ENCODE results near the gene RIMOC1. TPM values are rescaled to one million over a fixed set of nuclear protein-coding genes. Genes with fewer than 3 reads are reported as not detected.
A peak's percentile ranks its signal among the peaks of the same experiment; 100 is the strongest.

RIMOC1 gene
- total RNA-seq (2013; cell fraction: nucleolus; rRNA removed) = 13.2 and 16.0 TPM in 2 replicates
- 14.2 and 15.3 TPM in 2 replicates for total RNA-seq (2014; rRNA removed)
- total RNA-seq (2014; rRNA removed; fragmentation: Illumina TruSeq; extraction: Trizol) = 14.8 and 16.1 TPM in 2 replicates
- 24.6 and 25.9 TPM in 2 replicates for total RNA-seq (2021)
- 2.8 TPM for polyA plus RNA-seq (2011; ENCODE audit: low read depth)
- polyA plus RNA-seq (2011; rRNA removed) = 33.1 and 46.1 TPM in 2 replicates
- 9.7 and 12.8 TPM in 2 replicates for polyA plus RNA-seq (2011; cell fraction: cytosol; rRNA removed)
- polyA plus RNA-seq (2011; cell fraction: nucleus; rRNA removed) = 12.9 and 14.4 TPM in 2 replicates
- polyA plus RNA-seq (2012) = 4.5 and 8.8 TPM in 2 replicates
- 22.4 and 27.0 TPM in 2 replicates for polyA plus RNA-seq (2014; fragmentation: Illumina TruSeq; extraction: Trizol)
- 10 to 100 TPM in 1 of 2 experiments, 1 to 10 TPM in 1; 3.9 to 10.5 TPM for polyA plus RNA-seq (2014; fragmentation: Nextera tagmentation; extraction: Ambion mirVana)
- polyA plus RNA-seq (2014; rRNA removed) = 12.3 and 14.3 TPM in 2 replicates
- polyA plus RNA-seq (2016; fragmentation: Nextera tagmentation; extraction: Ambion mirVana) = 10 to 100 TPM; 17.3 to 21.4 TPM
- polyA minus RNA-seq (2011; rRNA and poly(A)+ RNA removed) = 24.1 and 27.5 TPM in 2 replicates
- polyA minus RNA-seq (2011; cell fraction: cytosol; rRNA and poly(A)+ RNA removed) = 8.7 and 9.3 TPM in 2 replicates
- 7.7 and 9.4 TPM in 2 replicates for polyA minus RNA-seq (2011; cell fraction: nucleus; rRNA and poly(A)+ RNA removed)
- percentile 82 among the genes with signal in this experiment for Bru-seq, nascent RNA
- BruChase-seq, experiment 1, labeled RNA remaining after a 6-hour chase = percentile 83 among the genes with signal in this experiment
- percentile 94 among the genes with signal in this experiment for BruChase-seq, experiment 2, labeled RNA remaining after a 2-hour chase
- long read RNA-seq, experiment 1, full-length matches to known transcripts = 7 of 11 reads
- long read RNA-seq, experiment 1, partial matches to known transcripts = 0 of 11 reads
- long read RNA-seq, experiment 1, other reads (novel, unspliced or antisense) = 4 of 11 reads
- long read RNA-seq, experiment 2, full-length matches to known transcripts = 13 of 23 reads
- long read RNA-seq, experiment 2, partial matches to known transcripts = 1 of 23 reads
- long read RNA-seq, experiment 2, other reads (novel, unspliced or antisense) = 9 of 23 reads

GRCh38 chr5:41903892-41904799 lies at the start of gene RIMOC1:
Gene RIMOC1, plus strand, starts transcription at chr5:41904344. Its CDS starts 24 bp downstream, at chr5:41904368.
- ChIA-PET RAD21 (ENCODE audit: unreplicated experiment) (interaction anchor here (0.6 to 2.0 kb wide), 10 partner anchors 11 to 863 kb away, joined by 3 to 7 read pairs (median 5); partner anchors contain the start of gene OXCT1), CTCF (interaction anchor here (1.0 to 1.9 kb wide), 8 partner anchors 9 to 182 kb away, joined by 3 to 6 read pairs (median 4); no protein-coding TSS in a partner anchor), POLR2A (interaction anchor here (0.6 to 1.4 kb wide), 10 partner anchors 9 to 1217 kb away, joined by 3 to 11 read pairs (median 4); partner anchors contain the start of gene OXCT1), SMC1A (ENCODE audit: uncharacterized antibody, unreplicated experiment) (interaction anchor here (0.6 to 2.9 kb wide), 14 partner anchors 8 to 556 kb away, joined by 3 to 16 read pairs (median 4); partner anchors contain the start of gene FBXO4)
- ATAC-seq (peak; percentile 99), FAIRE-seq (peak; percentile 100), DNase-seq (ENCODE audit: low read depth, low spot score) (peak; percentile 98)
- BruUV-seq (replicated peaks) = TSS peak; percentile 78
- peak within 1 kb of the TSS; percentile 80 for H3K4me2 ChIP-seq (ENCODE audit: control insufficient read depth, insufficient read depth)
- peak within 1 kb of the TSS; percentile 86 for H3K4me3 ChIP-seq
- peak within 1 kb of the TSS; percentile 78 for H3K9ac ChIP-seq (ENCODE audit: control insufficient read depth, insufficient read depth, low read length)
- peaks cover 29% of the 10 kb centered on the region for H3K79me2 ChIP-seq (ENCODE audit: control insufficient read depth, insufficient read depth, low read length)
- peak within 1 kb of the TSS; percentile 69 for H3K27ac ChIP-seq (ENCODE audit: control insufficient read depth, insufficient read depth)
- H3K9me3 ChIP-seq (replicated peaks; ENCODE audit: control insufficient read depth, insufficient read depth, low read length) = no peaks in the 10 kb centered on the region
- in situ Hi-C loops (cut with MboI) = loop anchor here (5.0 to 25.0 kb wide), 2 partner anchors 1072 to 1708 kb away; partner anchors contain the start of gene NNT
- intact Hi-C loops (cut with micrococcal nuclease; ENCODE audit: unreplicated experiment) = loop anchor here (1.0 kb wide), 2 partner anchors 21 to 34 kb away; partner anchors contain the start of genes FBXO4 and OXCT1
- H3K4me1 ChIP-seq (ENCODE audit: control insufficient read depth, insufficient read depth, low read length) = peaks cover 5% of the 10 kb centered on the region
- H3K27me3 ChIP-seq (replicated peaks in 1 of 2; ENCODE audit: control insufficient read depth in 2 of 2, insufficient read depth in 2 of 2, low read length in 1 of 2) = no peaks in the 10 kb centered on the region
- no peaks in the 10 kb centered on the region for H4K20me1 ChIP-seq (ENCODE audit: control insufficient read depth, insufficient read depth)
- H3K36me3 ChIP-seq (ENCODE audit: control insufficient read depth in 2 of 2, insufficient read depth in 2 of 2, low read length in 1 of 2) = no peaks in the 10 kb centered on the region
- under 1% methylated on average over 55 of the region's 55 CpGs for WGBS (ENCODE audit: insufficient coverage, insufficient replicate concordance, low lambda C conversion rate, missing lambda C conversion rate)
- peak within 1 kb of the TSS; percentile 83 for H2AFZ ChIP-seq (ENCODE audit: control insufficient read depth, low read depth, low read length)
- TF ChIP-seq FOXK2 (IDR thresholded peaks at IDR 0.05) (no peak), MEF2A (IDR thresholded peaks at IDR 0.05; ENCODE audit: insufficient read depth, low read depth, low read length) (no peak), RUNX3 (IDR thresholded peaks at IDR 0.05; ENCODE audit: low read length) (peak; percentile 89)
- TF ChIP-seq, protein P1, sequence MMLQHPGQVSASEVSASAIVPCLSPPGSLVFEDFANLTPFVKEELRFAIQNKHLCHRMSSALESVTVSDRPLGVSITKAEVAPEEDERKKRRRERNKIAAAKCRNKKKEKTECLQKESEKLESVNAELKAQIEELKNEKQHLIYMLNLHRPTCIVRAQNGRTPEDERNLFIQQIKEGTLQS (IDR thresholded peaks at IDR 0.05; ENCODE audit: borderline replicate concordance, extremely low read depth, low read depth, low read length) = peak; percentile 95
- TF ChIP-seq, protein P2, sequence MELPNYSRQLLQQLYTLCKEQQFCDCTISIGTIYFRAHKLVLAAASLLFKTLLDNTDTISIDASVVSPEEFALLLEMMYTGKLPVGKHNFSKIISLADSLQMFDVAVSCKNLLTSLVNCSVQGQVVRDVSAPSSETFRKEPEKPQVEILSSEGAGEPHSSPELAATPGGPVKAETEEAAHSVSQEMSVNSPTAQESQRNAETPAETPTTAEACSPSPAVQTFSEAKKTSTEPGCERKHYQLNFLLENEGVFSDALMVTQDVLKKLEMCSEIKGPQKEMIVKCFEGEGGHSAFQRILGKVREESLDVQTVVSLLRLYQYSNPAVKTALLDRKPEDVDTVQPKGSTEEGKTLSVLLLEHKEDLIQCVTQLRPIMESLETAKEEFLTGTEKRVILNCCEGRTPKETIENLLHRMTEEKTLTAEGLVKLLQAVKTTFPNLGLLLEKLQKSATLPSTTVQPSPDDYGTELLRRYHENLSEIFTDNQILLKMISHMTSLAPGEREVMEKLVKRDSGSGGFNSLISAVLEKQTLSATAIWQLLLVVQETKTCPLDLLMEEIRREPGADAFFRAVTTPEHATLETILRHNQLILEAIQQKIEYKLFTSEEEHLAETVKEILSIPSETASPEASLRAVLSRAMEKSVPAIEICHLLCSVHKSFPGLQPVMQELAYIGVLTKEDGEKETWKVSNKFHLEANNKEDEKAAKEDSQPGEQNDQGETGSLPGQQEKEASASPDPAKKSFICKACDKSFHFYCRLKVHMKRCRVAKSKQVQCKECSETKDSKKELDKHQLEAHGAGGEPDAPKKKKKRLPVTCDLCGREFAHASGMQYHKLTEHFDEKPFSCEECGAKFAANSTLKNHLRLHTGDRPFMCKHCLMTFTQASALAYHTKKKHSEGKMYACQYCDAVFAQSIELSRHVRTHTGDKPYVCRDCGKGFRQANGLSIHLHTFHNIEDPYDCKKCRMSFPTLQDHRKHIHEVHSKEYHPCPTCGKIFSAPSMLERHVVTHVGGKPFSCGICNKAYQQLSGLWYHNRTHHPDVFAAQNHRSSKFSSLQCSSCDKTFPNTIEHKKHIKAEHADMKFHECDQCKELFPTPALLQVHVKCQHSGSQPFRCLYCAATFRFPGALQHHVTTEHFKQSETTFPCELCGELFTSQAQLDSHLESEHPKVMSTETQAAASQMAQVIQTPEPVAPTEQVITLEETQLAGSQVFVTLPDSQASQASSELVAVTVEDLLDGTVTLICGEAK (IDR thresholded peaks at IDR 0.05; ENCODE audit: borderline replicate concordance) = peak; percentile 80; the same call in 1 of the 2 replicates
- TF ChIP-seq, protein P3, sequence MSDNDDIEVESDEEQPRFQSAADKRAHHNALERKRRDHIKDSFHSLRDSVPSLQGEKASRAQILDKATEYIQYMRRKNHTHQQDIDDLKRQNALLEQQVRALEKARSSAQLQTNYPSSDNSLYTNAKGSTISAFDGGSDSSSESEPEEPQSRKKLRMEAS (IDR thresholded peaks at IDR 0.05; ENCODE audit: low read depth, low read length) = peak; percentile 86
- TF ChIP-seq, protein P4, sequence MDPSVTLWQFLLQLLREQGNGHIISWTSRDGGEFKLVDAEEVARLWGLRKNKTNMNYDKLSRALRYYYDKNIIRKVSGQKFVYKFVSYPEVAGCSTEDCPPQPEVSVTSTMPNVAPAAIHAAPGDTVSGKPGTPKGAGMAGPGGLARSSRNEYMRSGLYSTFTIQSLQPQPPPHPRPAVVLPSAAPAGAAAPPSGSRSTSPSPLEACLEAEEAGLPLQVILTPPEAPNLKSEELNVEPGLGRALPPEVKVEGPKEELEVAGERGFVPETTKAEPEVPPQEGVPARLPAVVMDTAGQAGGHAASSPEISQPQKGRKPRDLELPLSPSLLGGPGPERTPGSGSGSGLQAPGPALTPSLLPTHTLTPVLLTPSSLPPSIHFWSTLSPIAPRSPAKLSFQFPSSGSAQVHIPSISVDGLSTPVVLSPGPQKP (IDR thresholded peaks at IDR 0.05; ENCODE audit: low read depth, low read length) = peak; percentile 99
